ENCODE measurements around the gene DBI.

DNA sequence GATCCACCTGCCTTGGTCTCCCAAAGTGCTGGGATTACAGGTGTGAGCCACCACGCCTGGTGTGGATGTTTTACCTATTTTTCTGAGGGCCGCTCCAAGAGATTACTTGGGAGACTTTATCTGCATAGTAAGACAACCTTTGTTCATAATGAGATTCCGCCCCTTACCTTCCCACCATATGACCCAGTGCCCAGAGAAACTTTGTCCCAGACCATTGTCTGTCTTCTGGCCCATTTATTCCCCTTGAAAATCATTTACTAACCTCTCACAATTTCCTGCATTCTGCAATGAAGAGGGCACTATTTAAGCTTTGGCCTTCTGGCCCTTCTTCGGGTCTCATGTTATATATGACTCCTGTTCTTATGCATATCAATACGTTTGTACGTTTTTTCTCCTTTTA lies 51.1 kb downstream of the DBI start:
- TF ChIP-seq CTCF (IDR thresholded peaks at IDR 0.05) (no peak), POLR2AphosphoS5 (IDR thresholded peaks at IDR 0.05; ENCODE audit: low read depth, low read length) (no peak), TCF7L2 (IDR thresholded peaks at IDR 0.05; ENCODE audit: low read depth, low read length) (no peak), SIN3A (IDR thresholded peaks at IDR 0.05; ENCODE audit: borderline replicate concordance, insufficient read depth, low read depth, low read length) (no peak)
- TF ChIP-seq, protein P1, sequence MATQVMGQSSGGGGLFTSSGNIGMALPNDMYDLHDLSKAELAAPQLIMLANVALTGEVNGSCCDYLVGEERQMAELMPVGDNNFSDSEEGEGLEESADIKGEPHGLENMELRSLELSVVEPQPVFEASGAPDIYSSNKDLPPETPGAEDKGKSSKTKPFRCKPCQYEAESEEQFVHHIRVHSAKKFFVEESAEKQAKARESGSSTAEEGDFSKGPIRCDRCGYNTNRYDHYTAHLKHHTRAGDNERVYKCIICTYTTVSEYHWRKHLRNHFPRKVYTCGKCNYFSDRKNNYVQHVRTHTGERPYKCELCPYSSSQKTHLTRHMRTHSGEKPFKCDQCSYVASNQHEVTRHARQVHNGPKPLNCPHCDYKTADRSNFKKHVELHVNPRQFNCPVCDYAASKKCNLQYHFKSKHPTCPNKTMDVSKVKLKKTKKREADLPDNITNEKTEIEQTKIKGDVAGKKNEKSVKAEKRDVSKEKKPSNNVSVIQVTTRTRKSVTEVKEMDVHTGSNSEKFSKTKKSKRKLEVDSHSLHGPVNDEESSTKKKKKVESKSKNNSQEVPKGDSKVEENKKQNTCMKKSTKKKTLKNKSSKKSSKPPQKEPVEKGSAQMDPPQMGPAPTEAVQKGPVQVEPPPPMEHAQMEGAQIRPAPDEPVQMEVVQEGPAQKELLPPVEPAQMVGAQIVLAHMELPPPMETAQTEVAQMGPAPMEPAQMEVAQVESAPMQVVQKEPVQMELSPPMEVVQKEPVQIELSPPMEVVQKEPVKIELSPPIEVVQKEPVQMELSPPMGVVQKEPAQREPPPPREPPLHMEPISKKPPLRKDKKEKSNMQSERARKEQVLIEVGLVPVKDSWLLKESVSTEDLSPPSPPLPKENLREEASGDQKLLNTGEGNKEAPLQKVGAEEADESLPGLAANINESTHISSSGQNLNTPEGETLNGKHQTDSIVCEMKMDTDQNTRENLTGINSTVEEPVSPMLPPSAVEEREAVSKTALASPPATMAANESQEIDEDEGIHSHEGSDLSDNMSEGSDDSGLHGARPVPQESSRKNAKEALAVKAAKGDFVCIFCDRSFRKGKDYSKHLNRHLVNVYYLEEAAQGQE (IDR thresholded peaks at IDR 0.05; ENCODE audit: insufficient read depth in 1 of 2, low read depth in 2 of 2, low read length in 1 of 2): no peak
